Ishikawa (cell line): ENCODE data around the gene VCP.

Experiments
- CEBPB ChIP-seq: IDR thresholded peaks from 2 replicates; pipeline ENCODE4 v1.6.1; 2012
- CREB1 ChIP-seq: IDR thresholded peaks from 2 replicates; pipeline ENCODE4 v1.6.1; 2012; ENCODE audit warnings: low read depth
- EP300 ChIP-seq: IDR thresholded peaks from 2 replicates; pipeline ENCODE4 v1.6.1; 2012; ENCODE audit warnings: borderline replicate concordance
- RAD21 ChIP-seq: IDR thresholded peaks from 2 replicates; pipeline ENCODE4 v1.6.1; 2012; ENCODE audit warnings: low read depth
- TAF1 ChIP-seq: IDR thresholded peaks from 2 replicates; pipeline ENCODE4 v1.6.1; 2012; ENCODE audit warnings: low read depth, mild to moderate bottlenecking
- YY1 ChIP-seq: IDR thresholded peaks from 2 replicates; pipeline ENCODE4 v1.6.1; 2012; ENCODE audit warnings: low read depth
- TF ChIP-seq, protein P1 (sequence below): IDR thresholded peaks from 2 replicates; pipeline ENCODE4 v1.6.1; 2012
- TF ChIP-seq, protein P2 (sequence below): IDR thresholded peaks from 2 replicates; pipeline ENCODE4 v1.6.1; 2012; ENCODE audit warnings: low read depth, mild to moderate bottlenecking

DNA sequence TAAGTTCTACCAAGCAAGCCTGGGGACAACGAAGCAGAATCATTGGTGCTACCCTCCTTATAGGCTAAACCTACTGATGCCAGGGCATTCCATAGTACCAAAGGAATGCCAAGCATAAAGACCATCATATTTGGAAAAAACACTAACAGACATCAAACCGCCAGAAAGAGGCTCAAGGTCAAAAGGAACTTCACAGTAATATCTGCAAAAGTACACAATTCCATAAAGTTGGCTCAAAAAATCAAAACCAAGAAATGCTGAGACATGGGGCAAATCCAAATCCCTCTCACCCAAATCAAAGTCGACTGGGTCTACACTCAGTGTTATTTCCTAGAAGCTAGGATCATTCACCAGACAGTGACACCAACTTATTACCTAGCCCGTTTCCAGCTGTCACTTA is 3.4 kb downstream of the VCP start:
- no peak for TF ChIP-seq CEBPB
- no peak for TF ChIP-seq EP300
- TF ChIP-seq TAF1: no peak
- TF ChIP-seq, protein P1, sequence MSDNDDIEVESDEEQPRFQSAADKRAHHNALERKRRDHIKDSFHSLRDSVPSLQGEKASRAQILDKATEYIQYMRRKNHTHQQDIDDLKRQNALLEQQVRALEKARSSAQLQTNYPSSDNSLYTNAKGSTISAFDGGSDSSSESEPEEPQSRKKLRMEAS: no peak
- TF ChIP-seq CREB1: no peak
- TF ChIP-seq, protein P2, sequence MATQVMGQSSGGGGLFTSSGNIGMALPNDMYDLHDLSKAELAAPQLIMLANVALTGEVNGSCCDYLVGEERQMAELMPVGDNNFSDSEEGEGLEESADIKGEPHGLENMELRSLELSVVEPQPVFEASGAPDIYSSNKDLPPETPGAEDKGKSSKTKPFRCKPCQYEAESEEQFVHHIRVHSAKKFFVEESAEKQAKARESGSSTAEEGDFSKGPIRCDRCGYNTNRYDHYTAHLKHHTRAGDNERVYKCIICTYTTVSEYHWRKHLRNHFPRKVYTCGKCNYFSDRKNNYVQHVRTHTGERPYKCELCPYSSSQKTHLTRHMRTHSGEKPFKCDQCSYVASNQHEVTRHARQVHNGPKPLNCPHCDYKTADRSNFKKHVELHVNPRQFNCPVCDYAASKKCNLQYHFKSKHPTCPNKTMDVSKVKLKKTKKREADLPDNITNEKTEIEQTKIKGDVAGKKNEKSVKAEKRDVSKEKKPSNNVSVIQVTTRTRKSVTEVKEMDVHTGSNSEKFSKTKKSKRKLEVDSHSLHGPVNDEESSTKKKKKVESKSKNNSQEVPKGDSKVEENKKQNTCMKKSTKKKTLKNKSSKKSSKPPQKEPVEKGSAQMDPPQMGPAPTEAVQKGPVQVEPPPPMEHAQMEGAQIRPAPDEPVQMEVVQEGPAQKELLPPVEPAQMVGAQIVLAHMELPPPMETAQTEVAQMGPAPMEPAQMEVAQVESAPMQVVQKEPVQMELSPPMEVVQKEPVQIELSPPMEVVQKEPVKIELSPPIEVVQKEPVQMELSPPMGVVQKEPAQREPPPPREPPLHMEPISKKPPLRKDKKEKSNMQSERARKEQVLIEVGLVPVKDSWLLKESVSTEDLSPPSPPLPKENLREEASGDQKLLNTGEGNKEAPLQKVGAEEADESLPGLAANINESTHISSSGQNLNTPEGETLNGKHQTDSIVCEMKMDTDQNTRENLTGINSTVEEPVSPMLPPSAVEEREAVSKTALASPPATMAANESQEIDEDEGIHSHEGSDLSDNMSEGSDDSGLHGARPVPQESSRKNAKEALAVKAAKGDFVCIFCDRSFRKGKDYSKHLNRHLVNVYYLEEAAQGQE: no peak
- no peak for TF ChIP-seq RAD21
- no peak for TF ChIP-seq YY1
